ENCODE measurements around the gene SLC9A7. TPM values are rescaled to one million over a fixed set of nuclear protein-coding genes. Genes with fewer than 3 reads are reported as not detected.
A peak's percentile ranks its signal among the peaks of the same experiment; 100 is the strongest.

The SLC9A7 gene
- polyA plus RNA-seq, 2 of the 4 experiments (the other 2 are of a cell fraction) = 9.8 to 21.1 TPM

DNA sequence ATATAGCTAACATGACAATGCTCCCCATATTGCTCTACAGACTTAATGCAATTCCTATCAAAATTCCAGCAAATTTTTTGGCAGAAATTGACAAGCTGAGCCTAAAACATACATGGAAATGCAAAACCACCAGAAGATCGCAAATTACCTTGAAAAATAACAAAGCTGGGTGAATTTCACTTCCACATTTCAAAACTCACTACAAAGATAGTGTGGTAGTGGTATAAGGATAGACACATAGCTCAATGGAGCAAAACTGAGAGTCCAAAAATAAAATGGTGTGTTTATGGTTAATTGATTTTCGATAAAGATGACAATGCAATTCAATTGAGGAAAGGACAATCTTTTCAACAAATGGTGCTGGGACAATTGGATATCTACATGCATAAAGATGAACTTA lies 65.8 kb downstream of the SLC9A7 start:
- no peak overlapping the region for H3K4me3 ChIP-seq
- TF ChIP-seq NFE2L2 (conservative IDR thresholded peaks at IDR 0.05; ENCODE audit: low read length) = no peak
- H3K4me2 ChIP-seq = no peak overlapping the region
- 91% methylated on average over 2 of the region's 2 CpGs for WGBS (ENCODE audit: missing lambda C conversion rate)
- H3K9me3 ChIP-seq = no peaks in the 10 kb centered on the region
- FAIRE-seq = no peak
- POLR2A ChIA-PET = no interaction called here
- ATAC-seq = no peak
- no peak for DNase-seq (ENCODE audit: low read depth in 1 of 2, low spot score in 1 of 2)
- H3K27ac ChIP-seq = no peak overlapping the region
- no peaks in the 10 kb centered on the region for H3K4me1 ChIP-seq
- CTCF ChIA-PET = no interaction called here

DNA sequence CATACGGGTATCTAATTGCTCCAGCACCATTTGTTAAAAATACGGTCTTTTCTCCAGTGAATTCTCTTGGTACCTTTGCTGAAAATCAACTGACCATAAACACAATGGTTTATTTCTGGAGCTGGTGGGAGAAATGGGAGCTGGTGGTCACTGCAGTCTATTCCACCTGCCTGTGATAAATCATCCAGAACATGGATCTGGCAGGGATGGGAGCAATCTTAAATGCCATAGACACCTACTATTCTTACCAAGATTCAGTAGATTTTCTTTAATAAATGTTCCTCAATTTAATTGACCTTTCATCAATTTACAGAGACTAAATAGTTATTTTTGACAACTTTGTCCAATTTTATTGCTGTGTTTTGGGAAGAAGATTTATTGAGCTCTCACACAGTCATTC lies 68.1 kb downstream of the SLC9A7 start:
- TF ChIP-seq POLR2AphosphoS2 (conservative IDR thresholded peaks at IDR 0.05; ENCODE audit: low read length) (no peak), SMC3 (IDR thresholded peaks at IDR 0.05) (no peak), ZSCAN20 (CRISPR knock-in tag; IDR thresholded peaks at IDR 0.05) (no peak), EHMT2 (IDR thresholded peaks at IDR 0.05; ENCODE audit: low read depth) (no peak), ZC3H11A (IDR thresholded peaks at IDR 0.05) (no peak), MAFK (IDR thresholded peaks at IDR 0.05; ENCODE audit: partially characterized antibody) (no peak), FOSL2 (IDR thresholded peaks at IDR 0.05) (no peak), FOSL2 (CRISPR knock-in tag; IDR thresholded peaks at IDR 0.05) (no peak), PHF8 (IDR thresholded peaks at IDR 0.05; ENCODE audit: borderline replicate concordance, low read depth) (no peak), EP300 (IDR thresholded peaks at IDR 0.05) (no peak), JUN (IDR thresholded peaks at IDR 0.05) (no peak)
- TF ChIP-seq, protein P1, sequence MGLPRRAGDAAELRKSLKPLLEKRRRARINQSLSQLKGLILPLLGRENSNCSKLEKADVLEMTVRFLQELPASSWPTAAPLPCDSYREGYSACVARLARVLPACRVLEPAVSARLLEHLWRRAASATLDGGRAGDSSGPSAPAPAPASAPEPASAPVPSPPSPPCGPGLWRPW (IDR thresholded peaks at IDR 0.05) = no peak
- Histone ChIP-seq H3K27ac (no peak overlapping the region), H3K4me3 (no peak overlapping the region), H3K4me1 (no peaks in the 10 kb centered on the region), H3K9me3 (no peaks in the 10 kb centered on the region), H3K4me2 (no peak overlapping the region)
- WGBS (ENCODE audit: missing lambda C conversion rate) = 95% methylated on average over 2 of the region's 2 CpGs
- no peak for ATAC-seq
- no peak for DNase-seq (ENCODE audit: low read depth in 1 of 2, low spot score in 1 of 2)
- peak; percentile 84 for FAIRE-seq
- ChIA-PET CTCF (interaction anchor here (1.3 kb wide), 1 partner anchor 68 kb away, joined by 3 read pairs; the partner anchor contains the start of gene SLC9A7), POLR2A (no interaction called here)

DNA sequence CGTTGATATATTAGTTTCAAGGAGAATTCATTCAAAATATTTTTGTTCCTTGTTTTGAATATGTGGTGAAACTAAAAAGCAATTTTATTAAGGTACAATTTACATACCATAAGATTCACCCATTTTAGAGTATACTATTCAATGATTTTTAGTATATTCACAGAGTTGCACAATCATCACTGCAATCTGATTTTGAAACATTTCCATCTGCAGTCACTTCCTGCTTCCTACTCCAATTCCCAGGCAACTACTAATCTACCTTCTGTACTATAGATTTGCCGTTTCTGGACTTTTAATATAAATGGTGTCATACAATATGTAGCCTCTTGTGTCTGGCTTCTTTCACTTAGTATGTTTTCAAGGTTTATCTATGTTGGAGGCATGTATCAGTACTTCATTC lies 71.3 kb downstream of the SLC9A7 start:
- Histone ChIP-seq H3K27ac (no peak overlapping the region), H3K9me3 (no peaks in the 10 kb centered on the region), H3K4me1 (no peaks in the 10 kb centered on the region), H3K4me2 (no peak overlapping the region), H3K4me3 (no peak overlapping the region)
- peak; percentile 31 to 35; a peak in 2 of 4 replicates for TF ChIP-seq CEBPB (IDR thresholded peaks at IDR 0.05)
- no peak for TF ChIP-seq SMC3 (IDR thresholded peaks at IDR 0.05)
- WGBS (ENCODE audit: missing lambda C conversion rate) = 72% methylated on average over 2 of the region's 2 CpGs
- ChIA-PET POLR2A (no interaction called here), CTCF (interaction anchor here (0.7 to 2.5 kb wide), 5 partner anchors 20 to 115 kb away, joined by 3 to 10 read pairs (median 7); no protein-coding TSS in a partner anchor)
- no peak for ATAC-seq
- DNase-seq (ENCODE audit: low read depth in 1 of 2, low spot score in 1 of 2) = no peak
- FAIRE-seq = no peak

DNA sequence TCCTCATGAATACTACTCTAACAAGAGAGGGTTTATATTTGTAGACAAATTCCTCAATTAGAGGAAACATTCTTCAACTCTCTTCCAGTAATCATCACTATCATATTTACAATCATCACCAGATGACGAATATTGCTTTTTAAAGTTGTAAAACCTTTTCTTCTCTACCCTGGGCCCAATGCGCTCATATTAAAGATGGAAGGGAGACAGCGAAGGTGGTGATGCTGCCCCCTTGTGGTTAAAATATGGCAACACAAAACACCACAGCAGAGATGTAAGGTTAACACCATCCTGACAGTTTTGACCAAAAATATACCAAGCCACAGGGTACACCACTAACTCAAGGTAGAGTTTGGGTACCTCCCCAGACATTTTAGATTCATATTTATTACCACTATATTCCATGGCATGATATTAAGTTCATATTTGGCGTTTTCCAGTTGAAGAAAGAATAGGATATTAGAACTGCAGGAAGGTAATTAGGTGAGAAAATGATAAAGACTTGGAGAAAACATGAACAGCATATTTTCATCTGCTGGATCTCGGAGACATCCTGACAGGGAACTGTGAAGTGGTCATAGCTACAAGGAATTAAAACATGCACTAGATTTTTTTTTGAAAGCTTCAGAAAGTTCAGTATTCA lies 72.8 kb downstream of the SLC9A7 start:
- Histone ChIP-seq H3K9me3 (no peaks in the 10 kb centered on the region), H3K27ac (no peak overlapping the region), H3K4me3 (no peak overlapping the region), H3K4me1 (no peaks in the 10 kb centered on the region), H3K4me2 (no peak overlapping the region)
- POLR2A ChIA-PET = no interaction called here
- ATAC-seq (peak; percentile 84 to 88; a peak in 5 of 6 replicates), DNase-seq (ENCODE audit: low read depth in 1 of 2, low spot score in 1 of 2) (peak in 1 of 2 experiments; percentile 35), FAIRE-seq (peak; percentile 51)
- CTCF ChIA-PET = interaction anchor here (0.7 to 2.5 kb wide), 18 partner anchors 10 to 156 kb away, joined by 3 to 10 read pairs (median 4); no protein-coding TSS in a partner anchor
- 25% methylated on average over 5 of the region's 5 CpGs for WGBS (ENCODE audit: missing lambda C conversion rate)
- no peak for TF ChIP-seq TFCP2L1 (CRISPR knock-in tag; IDR thresholded peaks at IDR 0.05)
- TF ChIP-seq, protein P2, sequence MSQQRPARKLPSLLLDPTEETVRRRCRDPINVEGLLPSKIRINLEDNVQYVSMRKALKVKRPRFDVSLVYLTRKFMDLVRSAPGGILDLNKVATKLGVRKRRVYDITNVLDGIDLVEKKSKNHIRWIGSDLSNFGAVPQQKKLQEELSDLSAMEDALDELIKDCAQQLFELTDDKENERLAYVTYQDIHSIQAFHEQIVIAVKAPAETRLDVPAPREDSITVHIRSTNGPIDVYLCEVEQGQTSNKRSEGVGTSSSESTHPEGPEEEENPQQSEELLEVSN (IDR thresholded peaks at IDR 0.05; ENCODE audit: borderline replicate concordance, low read depth) = no peak
- TF ChIP-seq HEYL (CRISPR knock-in tag; IDR thresholded peaks at IDR 0.05) = no peak
- TF ChIP-seq, protein P3, sequence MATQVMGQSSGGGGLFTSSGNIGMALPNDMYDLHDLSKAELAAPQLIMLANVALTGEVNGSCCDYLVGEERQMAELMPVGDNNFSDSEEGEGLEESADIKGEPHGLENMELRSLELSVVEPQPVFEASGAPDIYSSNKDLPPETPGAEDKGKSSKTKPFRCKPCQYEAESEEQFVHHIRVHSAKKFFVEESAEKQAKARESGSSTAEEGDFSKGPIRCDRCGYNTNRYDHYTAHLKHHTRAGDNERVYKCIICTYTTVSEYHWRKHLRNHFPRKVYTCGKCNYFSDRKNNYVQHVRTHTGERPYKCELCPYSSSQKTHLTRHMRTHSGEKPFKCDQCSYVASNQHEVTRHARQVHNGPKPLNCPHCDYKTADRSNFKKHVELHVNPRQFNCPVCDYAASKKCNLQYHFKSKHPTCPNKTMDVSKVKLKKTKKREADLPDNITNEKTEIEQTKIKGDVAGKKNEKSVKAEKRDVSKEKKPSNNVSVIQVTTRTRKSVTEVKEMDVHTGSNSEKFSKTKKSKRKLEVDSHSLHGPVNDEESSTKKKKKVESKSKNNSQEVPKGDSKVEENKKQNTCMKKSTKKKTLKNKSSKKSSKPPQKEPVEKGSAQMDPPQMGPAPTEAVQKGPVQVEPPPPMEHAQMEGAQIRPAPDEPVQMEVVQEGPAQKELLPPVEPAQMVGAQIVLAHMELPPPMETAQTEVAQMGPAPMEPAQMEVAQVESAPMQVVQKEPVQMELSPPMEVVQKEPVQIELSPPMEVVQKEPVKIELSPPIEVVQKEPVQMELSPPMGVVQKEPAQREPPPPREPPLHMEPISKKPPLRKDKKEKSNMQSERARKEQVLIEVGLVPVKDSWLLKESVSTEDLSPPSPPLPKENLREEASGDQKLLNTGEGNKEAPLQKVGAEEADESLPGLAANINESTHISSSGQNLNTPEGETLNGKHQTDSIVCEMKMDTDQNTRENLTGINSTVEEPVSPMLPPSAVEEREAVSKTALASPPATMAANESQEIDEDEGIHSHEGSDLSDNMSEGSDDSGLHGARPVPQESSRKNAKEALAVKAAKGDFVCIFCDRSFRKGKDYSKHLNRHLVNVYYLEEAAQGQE (IDR thresholded peaks at IDR 0.05) = no peak
- TF ChIP-seq, protein P4, sequence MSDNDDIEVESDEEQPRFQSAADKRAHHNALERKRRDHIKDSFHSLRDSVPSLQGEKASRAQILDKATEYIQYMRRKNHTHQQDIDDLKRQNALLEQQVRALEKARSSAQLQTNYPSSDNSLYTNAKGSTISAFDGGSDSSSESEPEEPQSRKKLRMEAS (IDR thresholded peaks at IDR 0.05) = no peak
- TF ChIP-seq, protein P5, sequence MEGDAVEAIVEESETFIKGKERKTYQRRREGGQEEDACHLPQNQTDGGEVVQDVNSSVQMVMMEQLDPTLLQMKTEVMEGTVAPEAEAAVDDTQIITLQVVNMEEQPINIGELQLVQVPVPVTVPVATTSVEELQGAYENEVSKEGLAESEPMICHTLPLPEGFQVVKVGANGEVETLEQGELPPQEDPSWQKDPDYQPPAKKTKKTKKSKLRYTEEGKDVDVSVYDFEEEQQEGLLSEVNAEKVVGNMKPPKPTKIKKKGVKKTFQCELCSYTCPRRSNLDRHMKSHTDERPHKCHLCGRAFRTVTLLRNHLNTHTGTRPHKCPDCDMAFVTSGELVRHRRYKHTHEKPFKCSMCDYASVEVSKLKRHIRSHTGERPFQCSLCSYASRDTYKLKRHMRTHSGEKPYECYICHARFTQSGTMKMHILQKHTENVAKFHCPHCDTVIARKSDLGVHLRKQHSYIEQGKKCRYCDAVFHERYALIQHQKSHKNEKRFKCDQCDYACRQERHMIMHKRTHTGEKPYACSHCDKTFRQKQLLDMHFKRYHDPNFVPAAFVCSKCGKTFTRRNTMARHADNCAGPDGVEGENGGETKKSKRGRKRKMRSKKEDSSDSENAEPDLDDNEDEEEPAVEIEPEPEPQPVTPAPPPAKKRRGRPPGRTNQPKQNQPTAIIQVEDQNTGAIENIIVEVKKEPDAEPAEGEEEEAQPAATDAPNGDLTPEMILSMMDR (IDR thresholded peaks at IDR 0.05) = peak; percentile 63
- no peak for TF ChIP-seq CHD4 (IDR thresholded peaks at IDR 0.05; ENCODE audit: borderline replicate concordance)
- peak; percentile 67 for TF ChIP-seq SMC3 (IDR thresholded peaks at IDR 0.05)
- TF ChIP-seq, protein P6, sequence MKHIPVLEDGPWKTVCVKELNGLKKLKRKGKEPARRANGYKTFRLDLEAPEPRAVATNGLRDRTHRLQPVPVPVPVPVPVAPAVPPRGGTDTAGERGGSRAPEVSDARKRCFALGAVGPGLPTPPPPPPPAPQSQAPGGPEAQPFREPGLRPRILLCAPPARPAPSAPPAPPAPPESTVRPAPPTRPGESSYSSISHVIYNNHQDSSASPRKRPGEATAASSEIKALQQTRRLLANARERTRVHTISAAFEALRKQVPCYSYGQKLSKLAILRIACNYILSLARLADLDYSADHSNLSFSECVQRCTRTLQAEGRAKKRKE (CRISPR knock-in tag; IDR thresholded peaks at IDR 0.05; ENCODE audit: low read depth) = no peak
- no peak for TF ChIP-seq KDM1A (IDR thresholded peaks at IDR 0.05; ENCODE audit: low read depth)
